GM18508 (cell line): Measurements from ENCODE around the gene ZNF674.
A peak's percentile ranks its signal among the peaks of the same experiment; 100 is the strongest.

Source experiments
- ATAC-seq: cut with Tn5 transposase; IDR thresholded peaks from one replicate; pipeline ENCODE4 v1.9.1; 2021; ENCODE audit warnings: moderate number of reproducible peaks; ENCODE audit not compliant: insufficient read depth, unreplicated experiment

Gene ZNF674

GRCh38 chrX:46545111-46546005, at the start of gene ZNF674:
Gene ZNF674, minus strand, starts transcription at chrX:46545421. Its CDS starts 3,334 bp downstream, at chrX:46542087.
- peak; percentile 64 for ATAC-seq

- ATAC-seq, result no peak
Observed at GRCh38 chrX:46589977-46590723, 44.9 kb upstream of the ZNF674 start.

GRCh38 chrX:46588263-46588662, 43.0 kb upstream of the ZNF674 start:
- no peak for ATAC-seq

- ATAC-seq, result peak; percentile 5
Observed at GRCh38 chrX:46587753-46588171, 42.5 kb upstream of the ZNF674 start.

- ATAC-seq, result peak; percentile 59
Observed at GRCh38 chrX:46587158-46587557, 41.9 kb upstream of the ZNF674 start.

- ATAC-seq, result no peak
Observed at GRCh38 chrX:46584736-46585135, 39.5 kb upstream of the ZNF674 start.

- no peak for ATAC-seq
Observed at GRCh38 chrX:46582966-46583365, 37.7 kb upstream of the ZNF674 start.

GRCh38 chrX:46582325-46582724, 37.1 kb upstream of the ZNF674 start:
- ATAC-seq, result no peak

GRCh38 chrX:46580613-46581012, 35.4 kb upstream of the ZNF674 start:
- ATAC-seq, result no peak

GRCh38 chrX:46579250-46579649, 34.0 kb upstream of the ZNF674 start:
- ATAC-seq, result no peak

GRCh38 chrX:46577221-46578005, 32.2 kb upstream of the ZNF674 start:
- no peak for ATAC-seq

GRCh38 chrX:46576458-46576857, 31.2 kb upstream of the ZNF674 start:
- ATAC-seq, result no peak

- no peak for ATAC-seq
Observed at GRCh38 chrX:46575991-46576392, 30.8 kb upstream of the ZNF674 start.

GRCh38 chrX:46575586-46575985, 30.4 kb upstream of the ZNF674 start:
- ATAC-seq, result no peak

GRCh38 chrX:46574774-46575381, 29.7 kb upstream of the ZNF674 start:
- ATAC-seq, result no peak

GRCh38 chrX:46573892-46574773, 28.9 kb upstream of the ZNF674 start:
- ATAC-seq, result no peak

GRCh38 chrX:46573331-46573891, 28.2 kb upstream of the ZNF674 start, which contains the start of gene CHST7:
Gene CHST7, plus strand, starts transcription at chrX:46573765. Its CDS starts 167 bp downstream, at chrX:46573932.
- ATAC-seq, result no peak

GRCh38 chrX:46572340-46572936, 27.2 kb upstream of the ZNF674 start:
- peak; percentile 65 for ATAC-seq
